Spleen (tissue), 11 donors: ENCODE results near the gene LPAR5. TPM values are rescaled to one million over a fixed set of nuclear protein-coding genes. Genes with fewer than 3 reads are reported as not detected.
A peak's percentile ranks its signal among the peaks of the same experiment; 100 is the strongest.
"Not testable (repeated sequence)": the region's sequence is repeated elsewhere in the genome, so short reads cannot be mapped to it uniquely, and the experiment has no call there.

Source experiments
- DNase-seq: peaks from one replicate; pipeline ENCODE4 v3.0.0-alpha.2; 2020
- H3K27ac ChIP-seq, 8 donors: fragments of 200-600 bp; sonication (generic) in 7 of 8; 1 replicate in 4 of 8; 2 replicates in 4 of 8; pipeline versions ENCODE4 v1.5.0 to v1.8.0; 2016 to 2021; ENCODE audit warnings: inconsistent platforms in 4 of 8, mild to moderate bottlenecking in 4 of 8, moderate library complexity in 1 of 8
- H3K27me3 ChIP-seq, 7 donors: fragments of 200-600 bp; sonication (generic) in 6 of 7; replicated peaks in 1 of 7; 1 replicate in 4 of 7; 2 replicates in 3 of 7; pipeline versions ENCODE4 v1.5.0 to v1.8.0; 2016 to 2021; ENCODE audit warnings: inconsistent platforms in 3 of 7, mild to moderate bottlenecking in 1 of 7
- H3K36me3 ChIP-seq, 6 donors: fragments of 200-600 bp; sonication (generic) in 5 of 6; 1 replicate in 4 of 6; 2 replicates in 2 of 6; pipeline versions ENCODE4 v1.5.0 to v1.8.0; 2016 to 2021; ENCODE audit warnings: inconsistent platforms in 2 of 6
- H3K4me1 ChIP-seq, 6 donors: fragments of 200-600 bp; sonication (generic) in 5 of 6; 1 replicate in 3 of 6; 2 replicates in 3 of 6; pipeline versions ENCODE4 v1.5.0 to v1.8.0; 2016 to 2021; ENCODE audit warnings: inconsistent platforms in 3 of 6
- H3K4me3 ChIP-seq, 8 donors: fragments of 200-600 bp; sonication (generic) in 7 of 8; 1 replicate in 4 of 8; 2 replicates in 4 of 8; pipeline versions ENCODE4 v1.5.0 to v1.8.0; 2016 to 2021; ENCODE audit warnings: inconsistent platforms in 4 of 8, mild to moderate bottlenecking in 4 of 8, moderate library complexity in 2 of 8
- H3K9me3 ChIP-seq, 8 donors: fragments of 200-600 bp; sonication (generic) in 7 of 8; 1 replicate in 4 of 8; 2 replicates in 4 of 8; pipeline versions ENCODE4 v1.5.0 to v1.8.0; 2016 to 2021; ENCODE audit warnings: inconsistent platforms in 4 of 8
- POLR2A ChIP-seq, 3 donors: fragments of 450-650 bp; IDR thresholded peaks; one replicate each; pipeline ENCODE4 v1.5.1; 2017; ENCODE audit warnings: antibody characterized with exemption in 3 of 3, mild to moderate bottlenecking in 1 of 3
- POLR2AphosphoS5 ChIP-seq, 3 donors: sonication (generic); formaldehyde crosslinking; IDR thresholded peaks; one replicate each; pipeline ENCODE4 v1.5.1; 2017; ENCODE audit warnings: antibody characterized with exemption in 3 of 3
- WGBS, 5 donors: extraction: QIAGEN DNeasy Blood & Tissue Kit in 3 of 5; methylation state at CpG; one replicate each; pipeline versions ENCODE4 v1.1.5 to v1.1.7; 2013 to 2018; 5-methylcytosine and 5-hydroxymethylcytosine counted together
- intact Hi-C: fragments of 100-400 bp; cut with DNase I; formaldehyde crosslinking; loops from one replicate; pipeline ENCODE4 v1.15.0; 2023; ENCODE audit warnings: low total_unique reads
- polyA plus RNA-seq, 3 donors: library from polyadenylated mRNA; stranded (reverse); fragments of 200-250 nt; gene quantifications; one replicate each; pipeline ENCODE4 v1.2.1, GENCODE V29; 2013
- total RNA-seq, 7 donors: library from RNA; depleted of rRNA in 3 of 7; stranded (reverse); fragments of >200 nt in 3 of 7; fragmentation: NEBNext Ultra II Directional in 4 of 7; extraction: Animal tissue kit (Norgen Biotek cat#: 25700) in 4 of 7; gene quantifications; one replicate each; pipeline versions ENCODE4 v1.1.0 to v1.2.1, GENCODE V29; 2016 to 2021
- TF ChIP-seq, protein P1 (sequence below), 11 experiments: fragments of 200-600 bp in 7 of 11; fragments of 450-650 bp in 4 of 11; sonication (generic) in 4 of 11; IDR thresholded peaks in 8 of 11; conservative IDR thresholded peaks in 3 of 11; 1 replicate in 7 of 11; 2 replicates in 4 of 11; pipeline versions ENCODE4 v1.4.0 to v1.8.0; 2016 to 2021; ENCODE audit warnings: antibody characterized with exemption in 11 of 11, inconsistent platforms in 4 of 11, mild to moderate bottlenecking in 1 of 11
- donor health status: healthy with polysubstance abuse.
- donor health status: DM: no; HTN: no; CAD: no; lungs with moderate emphysema.
- donor health status: DM: no; HTN: no; CAD: no.
- donor health status: Bipolar disorder and iron deficiency.
- donor health status: healthy.
- donor health status: DM: no; HTN: no; CAD: no.
- donor health status: DM: yes; HTN: yes; CAD: no.

LPAR5 gene
- total and polyA plus RNA-seq, 10 donors = 10.9 to 26.6 (median 16.0) TPM

DNA sequence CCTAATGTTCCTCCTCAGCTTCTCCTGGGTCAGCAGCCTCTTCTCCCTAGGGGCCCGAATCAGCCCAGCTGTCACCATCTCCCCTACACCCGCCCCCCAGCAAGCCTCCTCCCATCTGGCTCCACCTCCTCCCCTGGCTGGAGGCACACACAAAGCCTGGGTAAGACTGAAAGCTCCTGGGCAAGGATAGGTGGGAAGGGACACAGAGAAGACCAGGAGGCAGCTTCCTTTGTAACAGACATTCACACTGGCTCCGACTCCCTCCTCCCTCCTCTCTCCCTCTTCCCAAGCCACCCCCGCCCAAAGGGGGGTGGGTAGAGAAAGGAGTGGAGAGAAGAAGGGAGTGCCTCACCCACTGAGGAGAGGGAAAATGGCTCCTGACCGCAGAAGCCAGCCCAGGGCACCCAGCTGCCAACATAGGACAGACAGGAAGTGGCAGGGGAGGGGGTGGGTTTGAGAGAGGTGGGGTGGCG is 32.6 kb downstream of the LPAR5 start:
- intact Hi-C loops = no loop called here

DNA sequence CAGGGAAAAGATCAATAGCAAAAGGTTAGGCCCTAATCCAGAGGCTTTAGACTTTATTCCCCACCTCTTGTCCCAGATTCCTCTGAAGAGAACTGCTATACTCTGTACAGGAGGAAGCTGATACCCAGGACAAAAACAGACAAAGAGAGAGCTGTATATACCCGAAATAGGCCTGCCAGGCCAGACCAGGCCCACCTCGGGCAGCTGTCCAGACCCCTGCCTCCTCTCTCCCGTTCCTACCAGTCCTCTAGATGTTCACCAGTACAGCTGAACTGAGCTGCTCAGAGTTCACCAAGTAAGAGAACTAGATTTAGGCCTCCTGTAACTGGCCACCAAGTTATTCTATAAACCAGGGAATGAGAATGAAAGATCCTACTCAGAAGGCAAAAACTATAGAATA is 33.2 kb downstream of the LPAR5 start:
- 59 to 80% (median 69%) methylated on average over 3 of the region's 3 CpGs for whole genome bisulfite sequencing, 5 donors
- Histone ChIP-seq H3K27me3 (no peaks in the 10 kb centered on the region), H3K4me3 (peak overlapping the region in 1 of 8 donors; percentile 96), H3K36me3 (peaks cover 12 to 74% (median 51%) of the 10 kb centered on the region in 6 donors), H3K4me1 (peaks cover 29 to 67% (median 45%) of the 10 kb centered on the region in 6 donors), H3K9me3 (no peaks in the 10 kb centered on the region), H3K27ac (peak overlapping the region in 7 of 8 donors; percentile 29 to 99 (median 98))
- intact Hi-C loops = no loop called here
- DNase-seq = no peak
- TF ChIP-seq, protein P1, sequence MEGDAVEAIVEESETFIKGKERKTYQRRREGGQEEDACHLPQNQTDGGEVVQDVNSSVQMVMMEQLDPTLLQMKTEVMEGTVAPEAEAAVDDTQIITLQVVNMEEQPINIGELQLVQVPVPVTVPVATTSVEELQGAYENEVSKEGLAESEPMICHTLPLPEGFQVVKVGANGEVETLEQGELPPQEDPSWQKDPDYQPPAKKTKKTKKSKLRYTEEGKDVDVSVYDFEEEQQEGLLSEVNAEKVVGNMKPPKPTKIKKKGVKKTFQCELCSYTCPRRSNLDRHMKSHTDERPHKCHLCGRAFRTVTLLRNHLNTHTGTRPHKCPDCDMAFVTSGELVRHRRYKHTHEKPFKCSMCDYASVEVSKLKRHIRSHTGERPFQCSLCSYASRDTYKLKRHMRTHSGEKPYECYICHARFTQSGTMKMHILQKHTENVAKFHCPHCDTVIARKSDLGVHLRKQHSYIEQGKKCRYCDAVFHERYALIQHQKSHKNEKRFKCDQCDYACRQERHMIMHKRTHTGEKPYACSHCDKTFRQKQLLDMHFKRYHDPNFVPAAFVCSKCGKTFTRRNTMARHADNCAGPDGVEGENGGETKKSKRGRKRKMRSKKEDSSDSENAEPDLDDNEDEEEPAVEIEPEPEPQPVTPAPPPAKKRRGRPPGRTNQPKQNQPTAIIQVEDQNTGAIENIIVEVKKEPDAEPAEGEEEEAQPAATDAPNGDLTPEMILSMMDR (IDR thresholded peaks at IDR 0.05 in 8 of 11, conservative IDR thresholded peaks at IDR 0.05 in 3 of 11) = no peak
- no peak for TF ChIP-seq POLR2AphosphoS5 (IDR thresholded peaks at IDR 0.05)
- no peak for TF ChIP-seq POLR2A (IDR thresholded peaks at IDR 0.05)

More for the DNA sequence above, 32.6 kb downstream of the LPAR5 start:
- Histone ChIP-seq H3K9me3 (no peaks in the 10 kb centered on the region), H3K4me3 (peak overlapping the region in 3 of 8 donors; percentile 12 to 97 (median 96)), H3K36me3 (peaks cover 8 to 68% (median 45%) of the 10 kb centered on the region in 6 donors), H3K4me1 (peaks cover 29 to 72% (median 45%) of the 10 kb centered on the region in 6 donors), H3K27ac (peak overlapping the region in 7 of 8 donors; percentile 29 to 99 (median 98)), H3K27me3 (no peaks in the 10 kb centered on the region)
- TF ChIP-seq, protein P1 (IDR thresholded peaks at IDR 0.05 in 8 of 11, conservative IDR thresholded peaks at IDR 0.05 in 3 of 11) = no peak
- TF ChIP-seq POLR2A (IDR thresholded peaks at IDR 0.05) (no peak), POLR2AphosphoS5 (IDR thresholded peaks at IDR 0.05) (peak in 1 of 3 donors; percentile 23)
- no peak for DNase-seq
- 3 to 16% (median 10%) methylated on average over 6 of the region's 6 CpGs for WGBS, 5 donors

DNA sequence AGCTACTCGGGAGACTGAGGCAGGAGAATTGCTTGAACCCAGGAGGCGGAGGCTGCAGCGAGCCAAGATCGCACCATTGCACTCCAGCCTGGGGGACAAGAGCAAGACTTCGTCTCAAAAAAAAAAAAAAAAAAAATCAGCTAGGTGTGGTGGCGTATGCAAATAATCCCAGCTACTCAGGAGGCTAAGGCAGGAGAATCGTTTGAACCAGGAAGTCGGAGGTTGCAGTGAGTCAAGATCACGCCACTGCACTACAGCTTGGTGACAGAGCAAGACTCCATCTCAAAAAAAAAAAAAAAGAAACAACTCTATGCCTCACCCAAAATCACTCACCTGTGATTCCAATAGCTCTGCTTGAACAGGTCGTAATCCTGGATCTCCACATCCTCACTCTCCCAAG is 40.1 kb downstream of the LPAR5 start:
- intact Hi-C loops, H3K27ac ChIP-seq, H3K4me3 ChIP-seq, H3K27me3 ChIP-seq, H3K9me3 ChIP-seq: not testable (repeated sequence)
- 77 to 95% (median 91%) methylated on average over 10 of the region's 10 CpGs for WGBS, 5 donors
- Histone ChIP-seq H3K36me3 (peaks cover 16 to 100% (median 100%) of the 10 kb centered on the region in 6 donors), H3K4me1 (peaks cover 0 to 18% (median 2%) of the 10 kb centered on the region in 6 donors)
- DNase-seq = peak; percentile 6

DNA sequence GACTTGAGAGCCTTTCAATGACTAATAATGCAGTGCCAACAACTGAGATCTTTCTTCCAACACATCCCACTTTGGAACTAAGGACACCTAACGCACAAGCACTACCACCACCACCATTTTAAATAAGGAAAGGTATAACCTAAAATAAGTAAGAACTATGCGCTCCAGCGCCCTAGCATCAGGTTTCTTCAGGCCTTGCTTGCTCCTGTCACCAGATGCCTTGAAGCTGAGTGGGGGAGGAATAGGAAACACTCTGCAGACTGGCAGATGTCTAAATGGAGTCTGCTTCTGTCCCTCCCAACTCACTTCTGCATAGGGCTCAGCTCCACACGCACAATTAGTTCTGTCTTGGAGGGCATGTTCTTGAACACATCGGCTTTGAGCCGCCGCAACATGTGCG is 43.7 kb downstream of the LPAR5 start:
- intact Hi-C loops = no loop called here
- H3K9me3 ChIP-seq = no peaks in the 10 kb centered on the region

DNA sequence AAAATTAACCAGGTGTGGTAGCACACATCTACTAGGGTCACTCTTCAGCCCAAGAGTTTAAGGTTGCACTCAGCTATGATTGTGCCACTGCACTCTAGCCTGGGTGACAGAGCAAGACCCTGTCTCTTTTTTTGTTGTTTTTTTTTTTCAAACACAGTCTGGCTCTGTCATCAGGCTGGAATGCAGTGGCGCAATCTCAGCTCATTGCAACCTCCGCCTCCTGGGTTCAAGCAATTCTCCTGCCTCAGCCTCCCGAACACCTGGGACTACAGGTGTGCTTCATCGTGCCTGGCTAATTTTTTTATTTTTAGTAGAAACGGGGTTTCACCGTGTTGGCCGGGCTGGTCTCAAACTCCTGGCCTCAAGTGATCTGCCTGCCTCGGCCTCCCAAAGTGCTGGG is 49.2 kb downstream of the LPAR5 start:
- H3K4me3 ChIP-seq, H3K9me3 ChIP-seq, H3K27me3 ChIP-seq, H3K4me1 ChIP-seq, intact Hi-C loops, H3K27ac ChIP-seq: not testable (repeated sequence)
- whole genome bisulfite sequencing, 5 donors = 88 to 96% (median 92%) methylated on average over 8 of the region's 8 CpGs
- peak; percentile 16 for DNase-seq
- peaks cover 9 to 100% (median 100%) of the 10 kb centered on the region in 6 donors for H3K36me3 ChIP-seq

More for the DNA sequence above, 43.7 kb downstream of the LPAR5 start:
- Histone ChIP-seq H3K4me3 (no peak overlapping the region), H3K27me3 (no peaks in the 10 kb centered on the region), H3K36me3 (peaks cover 13 to 100% (median 100%) of the 10 kb centered on the region in 6 donors), H3K27ac (no peak overlapping the region), H3K4me1 (peaks cover 0 to 11% (median 0%) of the 10 kb centered on the region in 6 donors)
- WGBS, 5 donors = 86 to 94% (median 92%) methylated on average over 8 of the region's 8 CpGs
- peak; percentile 10 for DNase-seq
- TF ChIP-seq POLR2AphosphoS5 (IDR thresholded peaks at IDR 0.05) (no peak), POLR2A (IDR thresholded peaks at IDR 0.05) (no peak)
- TF ChIP-seq, protein P1 (IDR thresholded peaks at IDR 0.05 in 8 of 11, conservative IDR thresholded peaks at IDR 0.05 in 3 of 11) = no peak
